Measurements from ENCODE around the gene RGS14. TPM values are rescaled to one million over a fixed set of nuclear protein-coding genes. Genes with fewer than 3 reads are reported as not detected.

RGS14 gene
- total RNA-seq, 4 donors from 2014 or later = 7.0 to 16.4 (median 7.5) TPM

DNA sequence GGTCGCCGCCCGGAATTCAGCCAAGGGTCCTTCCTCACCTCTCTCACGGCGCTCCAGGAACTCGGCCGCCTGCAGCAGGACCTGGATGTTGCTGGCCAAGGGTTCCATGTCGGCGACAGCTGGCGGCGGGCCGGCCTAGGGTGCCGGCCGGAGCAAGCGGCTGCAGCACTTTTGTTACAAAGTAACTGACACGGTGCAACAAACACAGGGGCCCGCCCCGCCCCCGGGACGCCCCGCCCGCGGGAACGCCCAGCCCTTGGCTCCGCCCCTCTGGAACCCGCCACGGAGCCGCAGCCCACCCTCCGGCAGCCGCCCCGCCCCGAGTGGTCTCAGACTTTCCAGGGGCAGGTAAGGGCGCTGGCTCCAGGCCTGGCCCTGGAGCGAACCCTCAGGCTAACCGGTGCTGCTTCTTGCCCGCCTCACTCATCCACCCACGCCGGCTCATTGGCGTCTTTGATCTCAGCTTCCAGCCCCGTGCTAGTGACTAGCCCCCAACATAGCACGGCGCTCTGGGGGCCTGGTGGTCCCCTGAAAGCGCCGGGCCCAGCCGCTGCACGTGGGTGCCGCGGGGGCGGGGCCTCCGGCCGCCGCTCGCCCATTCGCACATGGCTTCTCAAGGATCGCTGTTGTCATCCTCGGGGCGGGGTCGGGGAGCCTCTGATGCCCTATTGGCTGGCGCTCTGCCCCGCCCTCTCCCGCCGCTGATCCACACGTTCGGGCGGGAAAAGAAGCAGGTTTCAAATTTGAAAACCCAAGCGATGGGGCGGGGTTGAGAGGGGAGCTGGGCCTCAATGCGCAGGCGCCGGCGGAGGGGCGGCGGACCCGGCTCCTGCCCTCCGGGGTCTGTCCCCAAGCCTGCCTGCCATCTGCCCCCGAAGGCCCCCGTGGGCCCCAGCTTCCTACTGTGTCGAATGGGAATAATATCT is 45.7 kb upstream of the RGS14 start, which contains the start of gene MXD3:
TSS of gene MXD3 (minus strand) at position 176 of the 926 bp plus-strand sequence. CDS start at position 108, 68 bp downstream.
- TF ChIP-seq CTCF (IDR thresholded peaks at IDR 0.05; ENCODE audit: low read depth) = no peak

DNA sequence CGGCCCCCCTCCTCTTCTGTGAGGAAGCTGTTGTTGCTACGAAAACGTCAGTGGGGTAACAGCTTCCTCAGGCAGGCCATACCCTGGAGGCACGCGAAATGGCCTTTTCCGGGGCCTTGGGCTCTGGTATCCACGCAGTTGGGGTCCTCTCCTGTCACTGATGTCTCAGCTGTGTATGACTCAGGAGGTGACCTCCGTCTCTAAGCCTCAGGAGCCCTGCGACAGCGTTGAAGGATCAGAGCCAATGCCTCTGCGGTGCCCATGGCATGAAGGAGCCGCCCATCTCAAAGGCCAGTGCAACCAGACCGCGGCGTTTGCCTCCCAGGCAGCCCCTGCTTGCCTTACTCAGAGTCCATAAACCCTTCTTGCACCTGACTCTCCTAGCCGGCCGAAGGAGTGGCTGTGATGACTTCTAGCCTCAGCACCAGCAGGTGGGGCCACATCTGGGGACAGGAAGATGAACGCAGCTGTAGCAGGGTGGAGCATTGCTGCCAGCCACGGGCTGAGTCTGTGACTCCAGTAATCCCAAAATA is 45.0 kb upstream of the RGS14 start:
- no peak for TF ChIP-seq CTCF (IDR thresholded peaks at IDR 0.05; ENCODE audit: low read depth)

- no peak for TF ChIP-seq CTCF (IDR thresholded peaks at IDR 0.05; ENCODE audit: low read depth)
Measured at GRCh38 chr5:177313561-177314259, 44.0 kb upstream of the RGS14 start.

- no peak for TF ChIP-seq CTCF (IDR thresholded peaks at IDR 0.05; ENCODE audit: low read depth)
Measured at GRCh38 chr5:177314376-177315342, 43.1 kb upstream of the RGS14 start.

DNA sequence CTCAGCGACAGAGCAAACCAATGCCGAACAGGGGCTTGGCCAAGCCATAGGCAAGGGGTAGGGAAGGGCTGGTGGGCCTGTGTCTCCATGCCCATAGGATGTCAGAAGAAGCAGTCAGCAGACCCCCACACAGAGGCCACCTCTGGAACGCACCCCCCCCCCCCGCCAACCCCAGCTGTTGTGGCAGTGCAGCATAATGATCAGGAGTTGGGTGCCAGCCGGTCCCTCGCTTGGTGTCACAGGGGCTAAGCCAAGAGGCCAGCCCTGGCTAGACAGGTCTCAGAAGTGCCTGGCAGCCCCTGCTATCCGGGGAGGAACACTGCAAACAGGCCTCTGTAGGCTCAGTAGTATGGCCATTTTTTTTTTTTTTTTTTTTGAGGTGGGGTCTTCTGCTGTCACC is 42.3 kb upstream of the RGS14 start:
- no peak for TF ChIP-seq CTCF (IDR thresholded peaks at IDR 0.05; ENCODE audit: low read depth)

DNA sequence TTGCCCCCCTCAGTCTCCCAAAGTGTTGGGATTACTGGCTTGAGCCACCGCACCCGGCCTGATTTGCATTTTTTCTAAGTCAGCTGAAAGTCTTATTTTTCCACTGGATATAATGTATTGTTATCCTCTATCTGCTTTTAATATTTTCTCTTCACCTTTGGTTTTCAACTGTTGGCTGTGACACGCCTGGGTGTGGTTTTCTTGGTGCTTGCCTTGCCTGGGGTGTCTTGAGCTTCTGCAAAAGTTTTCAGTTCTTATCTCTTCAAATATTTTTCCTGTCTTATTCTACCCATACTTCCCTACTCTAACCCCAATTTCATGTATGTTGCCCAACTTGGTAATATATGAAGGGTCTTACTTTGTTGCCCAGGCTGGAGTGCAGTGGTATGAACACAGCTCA is 41.7 kb upstream of the RGS14 start:
- TF ChIP-seq CTCF (IDR thresholded peaks at IDR 0.05; ENCODE audit: low read depth) = no peak
